Coronary artery (tissue), 2 donors: Measurements from ENCODE around the gene CHORDC1.

Source experiments
- DNase-seq: peaks from one replicate; pipeline ENCODE4 v3.0.0-alpha.2; 2017; ENCODE audit warnings: low spot score
- H3K27ac ChIP-seq, 2 donors: fragments of 200-600 bp; sonication (generic); one replicate each; pipeline ENCODE4 v1.5.1; 2016 to 2019
- H3K4me3 ChIP-seq: fragments of 200-600 bp; sonication (generic); 2 replicates; pipeline ENCODE4 v1.5.1; 2016; ENCODE audit warnings: mild to moderate bottlenecking, moderate library complexity
- TF ChIP-seq, protein P1 (sequence below): fragments of 200-600 bp; sonication (generic); IDR thresholded peaks from one replicate; pipeline ENCODE4 v1.5.1; 2019; ENCODE audit warnings: antibody characterized with exemption

Gene CHORDC1

DNA sequence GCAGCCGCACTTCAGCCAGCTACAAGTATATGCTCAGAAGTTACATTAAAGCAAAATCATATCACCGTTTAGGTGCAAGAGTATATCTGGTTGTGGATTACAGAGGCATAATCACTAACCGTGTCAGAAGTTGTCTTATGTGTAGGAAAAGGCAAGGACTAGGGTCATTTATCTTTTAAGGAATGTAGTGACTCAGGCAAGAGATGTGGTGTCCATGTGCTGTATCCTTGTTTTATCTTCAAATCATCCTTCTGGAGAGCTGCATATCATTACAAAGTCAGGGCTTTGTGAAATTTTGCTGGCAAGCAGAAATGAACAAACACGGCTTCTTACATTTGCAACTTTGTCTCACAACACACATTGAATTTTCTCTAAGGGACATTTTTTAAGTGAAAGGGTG, 12.7 kb upstream of the CHORDC1 start:
- Histone ChIP-seq H3K27ac (peak overlapping the region in 1 of 2 donors; percentile 50), H3K4me3 (peak overlapping the region; percentile 38)
- TF ChIP-seq, protein P1, sequence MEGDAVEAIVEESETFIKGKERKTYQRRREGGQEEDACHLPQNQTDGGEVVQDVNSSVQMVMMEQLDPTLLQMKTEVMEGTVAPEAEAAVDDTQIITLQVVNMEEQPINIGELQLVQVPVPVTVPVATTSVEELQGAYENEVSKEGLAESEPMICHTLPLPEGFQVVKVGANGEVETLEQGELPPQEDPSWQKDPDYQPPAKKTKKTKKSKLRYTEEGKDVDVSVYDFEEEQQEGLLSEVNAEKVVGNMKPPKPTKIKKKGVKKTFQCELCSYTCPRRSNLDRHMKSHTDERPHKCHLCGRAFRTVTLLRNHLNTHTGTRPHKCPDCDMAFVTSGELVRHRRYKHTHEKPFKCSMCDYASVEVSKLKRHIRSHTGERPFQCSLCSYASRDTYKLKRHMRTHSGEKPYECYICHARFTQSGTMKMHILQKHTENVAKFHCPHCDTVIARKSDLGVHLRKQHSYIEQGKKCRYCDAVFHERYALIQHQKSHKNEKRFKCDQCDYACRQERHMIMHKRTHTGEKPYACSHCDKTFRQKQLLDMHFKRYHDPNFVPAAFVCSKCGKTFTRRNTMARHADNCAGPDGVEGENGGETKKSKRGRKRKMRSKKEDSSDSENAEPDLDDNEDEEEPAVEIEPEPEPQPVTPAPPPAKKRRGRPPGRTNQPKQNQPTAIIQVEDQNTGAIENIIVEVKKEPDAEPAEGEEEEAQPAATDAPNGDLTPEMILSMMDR = no peak
- DNase-seq = no peak

GRCh38 chr11:90234977-90235376, 12.1 kb upstream of the CHORDC1 start:
- no peak for DNase-seq
- peak overlapping the region; percentile 50 to 56 for H3K27ac ChIP-seq
- TF ChIP-seq, protein P1 = no peak

DNA sequence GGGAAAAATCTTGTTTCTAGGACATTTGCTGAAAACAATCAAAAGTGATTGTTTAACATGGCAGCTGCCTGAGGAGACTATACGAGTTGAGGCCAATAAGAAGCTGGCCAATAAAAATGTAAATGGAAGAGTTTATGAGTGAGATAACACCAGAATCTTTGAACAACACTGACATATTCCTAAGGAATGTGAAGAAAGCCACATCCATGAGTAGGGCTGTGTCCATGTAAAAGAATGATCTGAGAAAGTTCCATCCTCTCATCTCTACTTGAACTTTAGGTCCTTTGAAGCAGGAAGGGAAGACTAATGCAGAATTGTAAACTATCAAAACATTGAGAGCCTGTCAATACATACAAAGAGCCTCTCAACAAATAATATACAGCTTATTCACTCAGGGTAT, 6.9 kb upstream of the CHORDC1 start:
- no peak for DNase-seq
- TF ChIP-seq, protein P1 = no peak
- Histone ChIP-seq H3K27ac (no peak overlapping the region), H3K4me3 (no peak overlapping the region)

More at GRCh38 chr11:90234977-90235376, 12.1 kb upstream of the CHORDC1 start:
- H3K4me3 ChIP-seq = peak overlapping the region; percentile 38

GRCh38 chr11:90228056-90228455, 5.2 kb upstream of the CHORDC1 start:
- H3K27ac ChIP-seq = no peak overlapping the region
- H3K4me3 ChIP-seq = no peak overlapping the region
- TF ChIP-seq, protein P1 = no peak
- no peak for DNase-seq

- no peak for DNase-seq
- TF ChIP-seq, protein P1 = no peak
- Histone ChIP-seq H3K4me3 (peak overlapping the region; percentile 96), H3K27ac (peak overlapping the region; percentile 94 to 97)
Observed at GRCh38 chr11:90223248-90223585, 368 bp upstream of the CHORDC1 start.

DNA sequence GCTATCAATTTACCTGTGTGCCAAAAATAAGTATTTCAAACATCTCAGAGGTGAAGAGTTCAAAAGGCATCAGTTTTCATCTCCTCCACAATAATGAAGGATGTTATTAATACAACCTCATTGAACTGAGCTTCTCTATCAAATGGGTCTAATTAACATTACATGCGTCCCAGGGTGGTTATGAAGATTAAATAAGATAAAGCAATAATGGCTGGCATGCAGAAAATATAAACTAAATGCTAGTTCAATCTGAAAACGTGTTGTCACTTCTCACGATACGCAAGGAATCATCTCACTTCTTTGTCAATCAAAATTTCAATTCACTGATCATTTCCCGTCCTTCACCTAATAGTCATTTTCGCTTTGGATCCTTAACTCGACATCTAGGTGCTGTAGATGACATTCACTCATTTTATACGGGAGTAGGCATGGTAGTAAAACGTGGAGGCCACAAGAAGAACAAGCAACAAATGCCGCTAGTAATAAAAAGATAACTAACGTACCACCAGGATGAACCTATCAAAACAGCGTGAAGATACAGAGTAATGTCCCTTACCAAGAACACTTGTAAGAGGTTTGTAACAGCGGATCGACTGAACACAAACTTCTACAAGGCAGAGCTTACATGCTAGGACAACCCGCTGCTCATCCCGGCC, 918 bp downstream of the CHORDC1 start:
- TF ChIP-seq, protein P1 = no peak
- H3K4me3 ChIP-seq = peak overlapping the region; percentile 96
- DNase-seq = no peak
- peak overlapping the region; percentile 94 to 97 for H3K27ac ChIP-seq

DNA sequence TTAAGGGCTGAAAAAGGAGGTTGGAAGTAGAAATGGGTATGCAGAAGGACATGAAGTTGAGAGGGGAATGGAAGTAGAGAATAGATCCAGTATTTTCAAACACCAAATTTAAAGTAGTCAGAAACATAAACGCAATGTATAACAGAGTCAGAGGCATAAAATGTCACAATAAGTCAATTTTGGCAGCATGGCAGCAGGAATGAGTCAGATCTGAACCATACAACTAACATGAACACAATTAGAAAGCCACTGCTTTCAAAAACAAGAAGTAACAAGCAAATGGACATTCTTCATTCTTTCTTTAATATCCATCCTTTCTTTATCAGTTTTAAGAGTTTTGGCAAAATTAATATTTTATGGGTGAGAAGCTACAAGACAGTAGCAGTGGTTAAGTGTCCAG, 2.5 kb downstream of the CHORDC1 start:
- Histone ChIP-seq H3K27ac (no peak overlapping the region), H3K4me3 (peak overlapping the region; percentile 96)
- no peak for DNase-seq
- TF ChIP-seq, protein P1 = no peak
